ENCODE data around the gene ZNF79. TPM values are rescaled to one million over a fixed set of nuclear protein-coding genes. Genes with fewer than 3 reads are reported as not detected.
A peak's percentile ranks its signal among the peaks of the same experiment; 100 is the strongest.

ZNF79 gene
- total RNA-seq, 2 donors from 2014 or later, result 6.2 to 6.6 TPM

GRCh38 chr9:127419348-127419747 is 4.8 kb upstream of the ZNF79 start:
- intact Hi-C loops (cut with DNase I), result no loop called here
- no peak for DNase-seq
- ATAC-seq, result no peak

GRCh38 chr9:127421057-127421456 is 3.1 kb upstream of the ZNF79 start:
- ATAC-seq (no peak), DNase-seq (no peak)
- intact Hi-C loops (cut with DNase I), result no loop called here

- ATAC-seq, result no peak
- intact Hi-C loops (cut with DNase I), result no loop called here
- no peak for DNase-seq
Observed at GRCh38 chr9:127422133-127422782, 1.9 kb upstream of the ZNF79 start.

GRCh38 chr9:127422787-127423186 is 1.4 kb upstream of the ZNF79 start:
- no peak for DNase-seq
- no peak for ATAC-seq
- intact Hi-C loops (cut with DNase I), result no loop called here

- intact Hi-C loops (cut with DNase I), result no loop called here
- DNase-seq, result no peak
Observed at GRCh38 chr9:127423476-127423933, 677 bp upstream of the ZNF79 start.

GRCh38 chr9:127424676-127424999 is 456 bp downstream of the ZNF79 start:
- intact Hi-C loops (cut with DNase I), result loop anchor here in 1 of 2 donors (1.0 kb wide), 1 partner anchor 27 kb away; the partner anchor contains the start of genes LRSAM1 and RPL12
- DNase-seq (no peak), ATAC-seq (peak in 1 of 2 donors; percentile 21)

More at GRCh38 chr9:127423476-127423933, 677 bp upstream of the ZNF79 start:
- ATAC-seq, result peak; percentile 2 to 7

- intact Hi-C loops (cut with DNase I), result no loop called here
- DNase-seq, result no peak
- ATAC-seq, result no peak
Observed at GRCh38 chr9:127426756-127427155, 2.6 kb downstream of the ZNF79 start.

GRCh38 chr9:127428348-127428747 is 4.2 kb downstream of the ZNF79 start:
- ATAC-seq (no peak), DNase-seq (no peak)
- intact Hi-C loops (cut with DNase I), result no loop called here

- intact Hi-C loops (cut with DNase I), result no loop called here
- ATAC-seq (no peak), DNase-seq (no peak)
Observed at GRCh38 chr9:127430415-127430814, 6.2 kb downstream of the ZNF79 start.

- intact Hi-C loops (cut with DNase I), result no loop called here
- no peak for ATAC-seq
Observed at GRCh38 chr9:127437497-127438264, 13.5 kb downstream of the ZNF79 start.

GRCh38 chr9:127438394-127438793 is 14.2 kb downstream of the ZNF79 start:
- DNase-seq (no peak), ATAC-seq (no peak)
- intact Hi-C loops (cut with DNase I), result no loop called here

More at GRCh38 chr9:127437497-127438264, 13.5 kb downstream of the ZNF79 start:
- no peak for DNase-seq

- intact Hi-C loops (cut with DNase I), result no loop called here
- ATAC-seq, result no peak
- no peak for DNase-seq
Observed at GRCh38 chr9:127444283-127444920, 20.2 kb downstream of the ZNF79 start.

- DNase-seq, result no peak
- no peak for ATAC-seq
- intact Hi-C loops (cut with DNase I), result no loop called here
Observed at GRCh38 chr9:127444921-127445850, 21.0 kb downstream of the ZNF79 start.

GRCh38 chr9:127445851-127446712 is 21.9 kb downstream of the ZNF79 start:
- ATAC-seq (no peak), DNase-seq (no peak)
- intact Hi-C loops (cut with DNase I), result no loop called here

GRCh38 chr9:127446713-127447415 is 22.7 kb downstream of the ZNF79 start:
- intact Hi-C loops (cut with DNase I), result no loop called here
- ATAC-seq, result no peak
- no peak for DNase-seq

GRCh38 chr9:127447416-127448111 is 23.4 kb downstream of the ZNF79 start:
- DNase-seq (no peak), ATAC-seq (no peak)
- intact Hi-C loops (cut with DNase I), result no loop called here

Data from left cardiac atrium (tissue), 4 donors.